T-helper 2 cell treated with Interferon-gamma antibody and Interleukin-4, amounts not matched to agents 100 ng/mL and 5 ng/mL, for 36 hours (primary cell): ENCODE results near the gene ERI3. TPM values are rescaled to one million over a fixed set of nuclear protein-coding genes. Genes with fewer than 3 reads are reported as not detected.

Source experiments
- intact Hi-C: fragments of 100-400 bp; cut with micrococcal nuclease; formaldehyde crosslinking; loops from one replicate; pipeline ENCODE4 v1.15.1; 2023
- total RNA-seq: library from RNA; stranded (reverse); gene quantifications from 2 replicates; pipeline ENCODE4 v1.2.3, GENCODE V29; 2022

ERI3 gene
- total RNA-seq, 1 donor from 2014 or later = 30.7 TPM

DNA sequence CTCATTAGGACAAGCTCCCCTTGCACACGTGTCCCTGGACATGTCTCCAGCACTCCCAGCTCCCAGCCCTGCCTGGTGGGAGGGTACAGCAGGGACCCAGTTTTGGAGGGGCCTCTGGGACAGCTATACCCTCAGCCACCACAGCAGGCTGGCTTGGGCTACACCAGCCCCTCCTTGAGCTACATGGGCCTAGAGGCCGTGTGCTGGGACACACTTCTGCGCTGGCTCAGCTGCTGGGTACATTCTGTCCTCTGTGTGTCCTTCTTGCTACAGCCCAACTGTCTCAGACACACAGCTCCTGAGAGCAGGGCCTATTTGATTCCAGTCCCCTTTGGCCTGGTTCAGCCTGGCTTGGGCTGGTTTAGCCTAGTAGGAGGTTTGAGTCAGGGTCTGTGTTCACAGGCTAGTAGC, 115.1 kb downstream of the ERI3 start:
- intact Hi-C loops = no loop called here

DNA sequence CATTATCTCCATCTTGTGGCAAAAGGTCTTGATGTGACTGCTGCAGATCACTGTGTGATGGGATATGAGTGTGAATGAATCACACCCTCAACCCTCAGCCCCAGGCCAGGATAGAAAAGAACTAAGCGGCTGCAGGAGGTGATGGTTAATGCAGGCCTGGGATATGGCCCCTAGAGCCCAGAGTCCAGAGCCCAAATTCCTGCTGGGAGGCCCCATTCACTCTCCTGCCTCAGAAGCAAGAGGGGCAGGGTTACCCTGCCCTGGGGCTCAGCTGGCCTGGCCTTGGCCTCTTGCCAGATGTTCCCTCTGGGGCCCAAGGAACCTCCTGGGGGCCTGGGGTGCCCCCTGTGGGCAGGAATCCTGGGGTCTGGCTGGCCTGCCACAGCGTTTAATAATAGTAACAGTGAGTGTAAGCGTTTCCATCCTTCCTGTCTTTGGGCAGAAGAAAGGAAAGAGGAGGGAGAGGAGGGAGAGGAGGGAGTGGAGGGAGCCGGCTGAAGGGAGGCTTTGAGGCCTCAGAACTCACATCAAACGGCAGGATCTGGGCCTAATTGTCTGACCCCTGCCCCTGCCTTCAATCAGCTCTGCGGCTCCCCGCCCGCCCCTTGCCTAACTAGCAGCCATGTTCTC, 115.6 kb downstream of the ERI3 start:
- intact Hi-C loops = no loop called here

DNA sequence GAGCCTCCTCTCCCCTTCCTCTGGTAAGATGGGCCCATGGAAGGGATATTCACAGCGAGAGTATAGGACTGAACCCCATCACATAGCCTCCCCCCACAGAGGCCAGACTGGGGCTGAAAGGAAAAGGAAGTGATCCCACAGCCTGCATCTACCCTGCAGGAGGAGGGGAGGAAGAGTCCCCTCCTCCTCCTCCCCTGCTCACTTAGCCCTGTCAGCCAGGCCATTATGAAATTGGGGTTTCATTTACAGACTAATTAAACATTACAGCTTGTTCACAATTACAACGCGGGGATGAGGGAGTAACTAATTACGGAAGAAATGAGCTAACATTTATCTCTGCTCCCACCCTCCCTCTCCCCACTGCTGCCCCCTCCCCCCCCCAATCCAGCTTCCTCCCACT, 116.4 kb downstream of the ERI3 start:
- intact Hi-C loops = no loop called here

DNA sequence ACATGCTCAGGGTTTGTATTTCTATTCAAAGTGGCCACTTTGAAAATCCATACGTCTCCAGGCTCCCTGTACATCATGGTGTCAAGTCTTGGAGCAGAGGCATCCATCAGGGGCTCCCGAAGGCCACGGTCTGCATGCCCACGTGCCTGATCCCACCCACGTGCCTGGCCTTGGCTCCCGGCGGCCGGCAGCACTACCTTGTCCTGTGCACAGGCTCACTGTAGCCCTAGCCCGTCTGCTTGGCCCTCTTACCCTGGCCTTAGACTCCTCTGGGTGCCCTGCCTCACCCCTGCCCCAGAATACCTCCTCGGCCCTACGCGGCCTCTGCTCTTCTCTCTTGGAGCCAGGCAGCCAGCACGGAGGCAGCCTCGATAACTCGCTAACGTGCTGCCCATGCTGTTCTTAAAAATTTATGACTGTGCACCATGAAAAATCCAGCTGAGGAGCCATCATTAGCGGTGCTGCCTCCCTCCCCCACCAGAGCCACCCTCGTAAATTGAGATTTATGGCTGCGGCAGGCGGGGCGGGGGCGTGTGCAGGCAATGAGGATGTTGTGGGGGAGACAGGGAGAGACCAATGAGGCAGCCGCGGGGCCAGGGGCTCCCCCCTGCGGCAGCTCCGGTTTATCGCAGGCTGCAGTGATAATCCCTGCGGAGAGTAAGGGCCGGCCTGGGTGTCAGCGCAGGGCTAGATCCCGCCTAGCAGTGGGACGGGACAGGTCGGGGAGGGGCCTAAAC, 117.2 kb downstream of the ERI3 start:
- intact Hi-C loops = no loop called here

DNA sequence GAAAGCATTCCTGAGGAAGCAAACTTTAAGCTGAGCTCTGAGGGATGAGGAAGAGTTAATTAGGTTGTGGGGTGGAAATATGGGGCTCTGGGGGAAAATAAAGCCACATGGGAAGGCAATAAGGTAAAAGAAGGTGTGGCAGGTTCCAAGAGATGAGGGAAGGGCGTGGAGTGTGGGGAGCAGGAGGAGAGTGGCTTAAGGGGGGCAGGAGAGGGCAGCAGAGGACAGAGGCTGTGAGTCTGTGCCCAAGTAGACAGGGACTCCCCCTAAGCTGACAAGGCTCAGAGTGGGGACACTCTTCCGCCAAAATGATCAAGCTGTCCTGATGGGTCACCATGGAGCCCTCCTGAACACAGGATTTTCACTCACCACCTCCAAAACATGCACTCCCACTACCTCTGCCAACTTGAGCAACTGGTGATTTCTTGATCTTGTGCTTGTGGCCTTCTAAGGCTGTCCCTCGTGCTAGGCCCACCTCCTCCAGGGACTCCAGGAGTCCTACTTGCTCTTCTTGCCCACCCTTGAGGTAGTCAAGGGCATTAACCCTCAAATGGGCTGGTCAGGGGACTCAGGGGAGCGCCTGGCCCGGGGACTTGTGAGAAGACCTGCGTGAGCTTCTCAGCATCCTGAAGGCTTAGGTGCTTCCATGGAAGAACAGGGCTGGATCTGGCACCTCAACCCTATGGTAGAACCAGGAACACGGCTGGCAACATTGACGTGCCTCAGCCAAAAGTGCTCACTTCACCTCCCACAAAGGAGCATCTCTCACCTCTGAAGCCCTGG, 118.4 kb downstream of the ERI3 start:
- intact Hi-C loops = no loop called here

DNA sequence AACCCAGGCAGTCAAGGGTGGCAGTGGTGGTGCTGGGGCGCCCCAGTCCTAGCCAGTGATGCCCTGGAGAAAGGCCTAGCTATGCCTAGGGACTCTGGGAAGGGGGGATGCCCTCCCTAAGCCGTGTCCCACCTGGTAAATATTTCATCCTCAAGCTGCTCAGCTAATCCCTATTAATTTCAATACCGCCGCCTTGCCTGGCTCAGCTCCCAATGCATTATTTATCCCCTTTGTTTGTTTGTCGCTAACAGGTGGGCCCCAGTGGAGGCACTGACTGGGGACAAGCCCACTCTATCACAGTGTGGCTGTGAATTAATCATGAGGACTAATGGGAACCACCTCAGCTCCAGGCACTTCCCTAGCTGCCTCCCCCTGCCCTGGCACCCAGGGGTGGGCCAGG, 119.2 kb downstream of the ERI3 start:
- intact Hi-C loops = no loop called here

DNA sequence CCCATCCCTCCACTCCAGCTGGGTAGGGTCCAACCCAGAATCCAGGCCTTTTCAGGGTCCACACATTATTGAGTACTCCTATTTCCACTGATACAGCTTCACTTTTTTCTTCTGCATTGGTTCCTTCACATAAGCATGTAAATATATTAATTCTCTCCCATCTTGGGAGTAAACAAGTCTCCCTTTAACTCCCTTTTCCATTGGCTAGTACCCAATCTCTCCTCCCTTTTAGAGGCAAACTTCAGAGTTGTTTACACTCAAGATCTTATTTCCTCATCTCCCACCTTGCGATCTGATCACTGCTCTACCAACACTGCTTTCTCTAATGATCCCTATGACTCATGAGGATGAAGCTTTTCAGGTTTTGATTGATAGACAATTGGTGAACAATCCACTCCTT, 121.5 kb downstream of the ERI3 start:
- intact Hi-C loops = no loop called here

DNA sequence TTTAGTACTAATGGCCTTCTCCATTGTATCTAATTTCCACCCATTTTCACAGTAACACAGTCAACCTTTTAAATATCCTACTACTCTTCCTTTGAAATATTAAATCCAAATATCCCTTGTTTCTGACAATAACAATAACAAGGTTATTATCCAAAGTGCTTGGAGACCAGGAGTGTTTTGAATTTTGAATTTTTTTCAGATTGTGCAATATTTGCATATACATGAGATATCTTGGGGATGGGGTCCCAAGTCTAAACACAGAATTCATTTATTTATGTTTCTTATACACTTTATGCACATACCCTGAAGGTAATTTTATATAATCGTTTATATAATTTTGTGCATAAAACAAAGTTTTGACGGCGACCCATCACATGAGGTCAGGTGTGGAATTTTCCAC, 124.3 kb downstream of the ERI3 start:
- intact Hi-C loops = no loop called here

DNA sequence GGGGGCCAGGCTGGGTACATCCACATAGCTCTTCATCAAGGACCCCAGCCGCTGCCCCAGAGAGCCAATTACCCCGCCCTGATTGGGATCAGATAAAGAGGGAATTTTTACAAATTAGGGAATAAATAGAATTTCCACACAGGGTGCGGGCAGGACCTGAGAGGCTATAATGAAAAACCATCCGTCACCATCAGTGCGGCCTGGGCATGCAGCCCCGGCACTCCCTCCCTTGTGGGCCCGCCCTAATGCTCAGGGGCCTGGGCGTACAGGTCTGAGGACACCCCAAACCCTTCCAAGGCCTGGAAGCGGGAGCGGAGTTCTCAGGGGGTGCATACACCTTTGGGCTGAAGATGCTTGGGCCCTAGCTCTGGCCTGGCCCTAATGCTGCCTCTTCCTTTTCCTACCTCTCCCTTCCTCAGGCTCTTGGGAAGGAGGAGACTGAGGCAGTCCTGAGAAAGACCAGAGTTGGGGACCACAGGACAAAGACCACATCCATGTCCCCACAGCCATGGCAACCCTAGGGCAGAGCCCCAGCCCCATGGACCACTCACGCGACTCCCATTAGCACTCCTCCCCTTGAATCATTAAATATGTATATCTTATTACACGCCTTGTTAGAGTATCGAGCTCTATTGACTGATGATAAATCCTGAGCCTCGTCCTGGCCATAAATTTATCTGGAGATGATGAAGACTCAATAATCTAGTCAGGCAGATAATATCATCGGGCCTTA, 125.5 kb downstream of the ERI3 start:
- intact Hi-C loops = no loop called here

DNA sequence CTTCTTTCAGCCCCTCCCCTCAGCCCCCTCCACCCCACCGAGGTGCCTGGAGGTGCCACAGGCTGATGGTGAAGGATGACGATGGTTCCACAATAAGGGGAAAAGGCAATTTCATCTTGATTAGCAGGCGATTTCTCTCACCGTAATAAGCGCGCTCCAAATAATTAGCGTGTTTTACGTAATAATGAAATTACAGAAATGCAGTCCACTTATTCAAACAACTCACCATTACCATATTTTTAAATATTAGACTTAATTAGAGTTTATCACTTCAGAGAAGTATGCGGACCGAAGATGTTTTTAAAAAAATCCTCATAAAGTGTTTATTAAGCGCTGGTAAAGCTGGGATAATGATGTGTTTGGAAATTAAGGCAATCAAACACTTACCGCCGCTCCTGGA, 126.8 kb downstream of the ERI3 start:
- intact Hi-C loops = no loop called here

DNA sequence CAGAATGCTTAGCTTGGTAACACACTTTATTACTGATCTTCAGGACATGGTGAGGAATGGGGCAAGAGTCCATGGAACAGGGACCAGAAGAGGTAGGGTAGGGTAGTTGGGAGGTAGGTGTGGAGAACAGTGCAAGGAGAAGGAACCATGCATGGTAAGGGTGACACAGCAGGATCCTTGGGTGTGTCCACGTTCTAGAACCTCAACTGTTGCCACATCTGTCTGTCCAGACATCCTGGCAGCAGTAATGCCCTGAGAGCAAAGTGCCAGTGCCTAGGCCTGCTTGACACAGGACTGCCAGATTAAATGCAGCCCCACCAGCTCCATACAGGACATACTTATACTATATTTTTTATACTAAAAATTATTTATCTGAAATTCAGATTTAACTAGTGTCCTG, 127.8 kb downstream of the ERI3 start:
- intact Hi-C loops = no loop called here

DNA sequence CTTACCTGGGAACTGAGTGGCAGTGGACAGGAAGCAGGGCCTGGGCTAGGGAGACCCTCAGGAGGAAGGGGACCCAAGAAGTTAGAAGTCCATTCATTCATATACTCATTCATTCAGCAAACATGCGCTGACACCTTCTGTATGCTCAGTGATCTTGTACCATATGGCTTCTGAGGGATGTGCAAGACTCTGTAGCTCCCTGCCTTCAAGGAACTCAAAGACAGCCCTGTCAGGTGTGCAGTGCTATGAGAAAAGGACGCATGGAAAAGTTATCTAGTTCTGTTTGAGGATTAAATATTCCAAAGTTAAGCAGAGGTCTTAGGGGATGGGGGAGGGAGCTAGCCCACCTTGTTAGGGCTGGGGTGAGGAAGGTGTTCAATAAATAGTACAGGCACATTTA, 129.3 kb downstream of the ERI3 start:
- intact Hi-C loops = no loop called here

DNA sequence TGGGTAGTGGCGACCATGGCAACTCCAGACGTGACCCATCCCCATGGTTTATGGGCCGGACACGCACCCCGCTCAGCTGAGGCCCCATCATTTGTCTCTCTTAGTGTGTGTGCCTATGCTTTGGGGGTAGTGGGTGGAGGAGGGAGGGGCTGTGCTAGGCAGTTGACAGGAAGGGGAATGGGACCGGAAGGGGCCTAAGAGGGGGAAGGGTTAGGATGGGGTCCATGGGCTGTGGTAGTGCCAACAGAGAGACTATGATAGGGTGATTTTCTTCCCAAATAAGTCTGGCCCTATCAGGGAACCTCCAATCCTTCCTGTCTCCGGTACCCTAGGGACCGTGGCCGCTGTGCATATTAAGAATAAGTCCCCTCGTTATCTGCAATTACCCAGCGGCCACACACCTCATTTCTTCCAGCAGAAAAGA, 131.9 kb downstream of the ERI3 start:
- intact Hi-C loops = no loop called here

DNA sequence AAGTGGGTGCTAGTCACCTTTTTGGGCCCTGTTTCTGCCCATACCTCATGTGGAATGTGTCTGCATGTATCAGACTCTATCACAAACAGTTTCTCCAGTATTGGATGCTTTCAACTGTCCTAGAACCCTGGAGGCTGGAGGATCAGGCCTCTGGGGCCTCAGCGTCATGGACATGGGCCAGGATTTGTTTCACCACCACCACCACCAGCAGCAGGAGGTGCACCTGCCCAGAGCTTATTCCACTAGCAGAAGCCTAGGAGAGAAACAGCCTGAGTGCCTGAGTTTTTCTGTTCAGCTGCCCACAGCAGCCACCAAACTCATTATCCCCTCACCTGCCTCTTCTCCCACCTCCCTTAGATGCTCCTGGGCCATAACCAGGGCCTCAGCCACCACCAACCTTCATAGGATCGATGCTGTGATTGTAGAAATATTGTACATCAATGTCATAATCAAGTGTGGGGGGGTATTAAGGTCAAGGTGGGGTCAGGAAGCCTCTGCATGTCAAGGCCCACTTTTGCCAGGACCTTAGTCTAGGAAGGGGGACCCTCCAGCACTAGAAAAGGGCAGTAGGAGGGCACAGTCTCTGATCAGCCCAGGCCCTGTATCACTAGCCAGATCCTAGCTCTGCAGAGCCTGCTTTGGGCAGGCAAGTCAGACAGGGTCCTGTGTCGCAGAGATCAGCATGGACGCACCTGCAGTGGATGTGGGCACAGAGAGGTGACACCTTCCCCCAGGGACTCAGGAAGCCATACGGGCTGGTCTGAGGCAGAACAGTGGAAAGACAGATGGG, 132.5 kb downstream of the ERI3 start:
- intact Hi-C loops = no loop called here

DNA sequence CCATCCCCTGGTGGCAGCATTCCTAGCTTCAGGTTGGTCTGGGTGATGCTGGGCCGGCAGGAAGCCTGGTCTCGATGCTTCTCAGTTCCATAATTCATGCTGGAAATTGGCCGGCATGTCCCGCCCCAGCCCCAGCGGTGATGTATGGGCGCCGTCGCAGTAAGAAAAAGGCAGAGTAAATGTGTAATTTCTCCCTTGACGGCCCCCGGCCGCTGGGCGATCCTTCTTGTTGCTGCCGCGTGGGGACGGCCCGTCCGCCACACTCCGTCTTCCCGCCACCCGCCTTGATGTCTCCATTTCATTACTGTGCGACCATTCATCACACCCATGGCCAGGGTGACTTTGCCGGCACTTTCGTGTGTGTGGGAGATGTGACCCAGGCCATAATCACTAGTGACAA, 133.3 kb downstream of the ERI3 start:
- intact Hi-C loops = no loop called here

DNA sequence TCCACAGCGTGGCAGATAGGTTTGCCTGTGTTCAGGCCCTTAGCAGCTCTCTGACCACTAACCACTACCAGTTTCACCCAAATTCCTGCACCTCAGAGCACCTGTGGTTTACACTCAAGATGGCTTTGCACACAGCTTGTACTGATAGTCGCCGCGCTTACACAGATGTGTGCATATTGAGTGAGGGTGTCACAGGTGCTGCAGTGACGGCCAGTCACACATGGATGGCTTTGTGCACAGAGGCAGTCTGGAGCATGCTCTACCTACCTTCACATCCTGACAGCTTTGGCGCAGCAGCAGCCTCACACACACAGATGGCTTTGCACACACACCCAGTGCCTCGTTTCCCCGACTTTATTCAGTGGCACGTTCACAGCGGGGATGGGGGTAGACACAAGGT, 134.3 kb downstream of the ERI3 start:
- intact Hi-C loops = no loop called here

DNA sequence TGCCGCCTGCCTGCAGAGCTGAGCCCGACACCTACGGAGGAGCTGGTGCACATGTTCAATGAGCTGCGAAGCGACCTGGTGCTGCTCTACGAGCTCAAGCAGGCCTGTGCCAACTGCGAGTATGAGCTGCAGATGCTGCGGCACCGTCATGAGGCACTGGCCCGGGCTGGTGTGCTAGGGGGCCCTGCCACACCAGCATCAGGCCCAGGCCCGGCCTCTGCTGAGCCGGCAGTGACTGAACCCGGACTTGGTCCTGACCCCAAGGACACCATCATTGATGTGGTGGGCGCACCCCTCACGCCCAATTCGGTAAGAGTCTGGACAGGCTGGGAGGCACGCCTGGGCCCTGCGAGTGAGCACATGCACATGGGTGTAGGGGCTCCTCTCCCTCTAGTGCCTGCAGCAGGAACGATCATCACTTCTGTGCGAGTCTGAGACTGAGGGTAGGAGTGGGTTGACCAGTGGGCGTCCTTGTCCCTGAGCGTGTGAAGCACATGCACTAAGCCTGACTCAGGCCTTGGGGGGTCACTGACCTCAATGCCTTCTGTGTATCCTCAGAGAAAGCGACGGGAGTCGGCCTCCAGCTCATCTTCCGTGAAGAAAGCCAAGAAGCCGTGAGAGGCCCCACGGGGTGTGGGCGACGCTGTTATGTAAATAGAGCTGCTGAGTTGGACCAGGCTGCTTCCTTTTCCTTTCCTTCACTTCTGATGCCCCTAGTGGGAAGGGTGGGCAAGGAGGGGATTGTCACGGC, 134.9 kb downstream of the ERI3 start:
- intact Hi-C loops = no loop called here

DNA sequence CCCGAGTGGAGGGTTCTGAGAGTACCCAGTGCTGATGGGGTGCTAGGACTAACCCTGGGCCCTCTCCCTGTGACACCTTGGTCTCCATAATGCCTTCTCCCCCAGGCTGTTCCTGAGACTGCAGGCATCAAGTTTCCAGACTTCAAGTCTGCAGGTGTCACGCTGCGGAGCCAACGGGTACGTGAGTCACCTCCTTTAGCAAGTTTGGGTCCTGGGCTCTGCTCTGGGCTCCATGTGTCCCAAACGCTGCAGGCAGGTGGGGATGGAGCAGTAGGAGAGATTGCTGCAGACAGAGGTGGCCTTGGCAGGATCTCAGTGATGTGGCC, 135.8 kb downstream of the ERI3 start:
- intact Hi-C loops = loop anchor here (10.0 kb wide), 2 partner anchors 376 to 456 kb away; partner anchors contain the start of genes ARMH1 and TMEM53

DNA sequence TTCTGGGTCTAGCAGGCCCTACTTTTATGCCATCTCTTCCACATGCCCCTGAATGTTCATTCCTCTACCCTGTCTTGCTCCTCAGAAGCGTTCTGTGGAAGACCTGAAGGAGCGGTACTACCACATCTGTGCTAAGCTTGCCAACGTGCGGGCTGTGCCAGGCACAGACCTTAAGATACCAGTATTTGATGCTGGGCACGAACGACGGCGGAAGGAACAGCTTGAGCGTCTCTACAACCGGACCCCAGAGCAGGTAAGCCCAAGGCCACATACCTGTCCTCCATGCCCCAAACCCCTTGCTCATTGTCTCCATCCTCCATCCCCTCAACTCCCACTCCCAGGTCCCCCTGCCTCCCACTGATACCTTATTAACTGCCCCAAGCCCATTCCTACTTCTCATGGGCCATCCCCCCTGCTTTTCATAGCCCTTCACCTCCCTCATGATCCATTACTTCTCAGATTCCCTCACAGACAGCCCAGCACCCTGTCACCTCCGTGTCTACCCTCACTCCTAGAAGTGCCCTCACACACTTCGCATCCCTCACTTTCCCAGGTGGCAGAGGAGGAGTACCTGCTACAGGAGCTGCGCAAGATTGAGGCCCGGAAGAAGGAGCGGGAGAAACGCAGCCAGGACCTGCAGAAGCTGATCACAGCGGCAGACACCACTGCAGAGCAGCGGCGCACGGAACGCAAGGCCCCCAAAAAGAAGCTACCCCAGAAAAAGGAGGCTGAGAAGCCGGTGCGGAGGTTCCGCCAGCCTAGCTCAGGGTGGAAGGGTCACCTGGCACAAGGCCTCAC, 136.4 kb downstream of the ERI3 start:
- intact Hi-C loops = loop anchor here (10.0 kb wide), 2 partner anchors 376 to 456 kb away; partner anchors contain the start of genes ARMH1 and TMEM53
